A673 (cell line): ENCODE results near the gene PRKCA. TPM values are rescaled to one million over a fixed set of nuclear protein-coding genes. Genes with fewer than 3 reads are reported as not detected.

Source experiments
- BruUV-seq: library from RNA; stranded (reverse); fragments of 400-500 nt; replicated peaks from 2 replicates; lab custom pipeline; 2021; lab: Mats Ljungman, UMichigan
- CTCF ChIA-PET: fragments of 300-600 bp; sonication (Branson Sonifier 250); formaldehyde crosslinking; loops from one replicate; lab custom pipeline; 2022; ENCODE audit warnings: antibody characterized with exemption; lab: Charles Lee
- POLR2A ChIA-PET: fragments of 300-600 bp; sonication (Branson Sonifier 250); formaldehyde crosslinking; loops from one replicate; lab custom pipeline; 2022; ENCODE audit warnings: antibody characterized with exemption; ENCODE audit not compliant: low non-redundant PET; lab: Charles Lee
- DNase-seq: peaks from one replicate; pipeline ENCODE4 v3.0.0-alpha.2; 2015; ENCODE audit warnings: low spot score
- H3K27ac ChIP-seq: fragments of 200-600 bp; sonication (generic); 2 replicates; pipeline ENCODE4 v1.5.1; 2016; ENCODE audit warnings: mixed run types, low read depth, mild to moderate bottlenecking, mixed read lengths, antibody characterized with exemption, low read length; ENCODE audit not compliant: poor library complexity, severe bottlenecking
- H3K27me3 ChIP-seq: fragments of 200-600 bp; sonication (generic); replicated peaks from 2 replicates; pipeline ENCODE4 v1.6.1; 2017; ENCODE audit warnings: mixed run types, low read depth, mild to moderate bottlenecking, mixed read lengths, antibody characterized with exemption, low read length; ENCODE audit not compliant: insufficient read depth, poor library complexity
- H3K36me3 ChIP-seq: fragments of 200-600 bp; sonication (generic); 2 replicates; pipeline ENCODE4 v1.6.1; 2016; ENCODE audit warnings: mixed run types, mild to moderate bottlenecking, mixed read lengths, antibody characterized with exemption, low read length; ENCODE audit not compliant: insufficient read depth, poor library complexity, severe bottlenecking
- H3K4me1 ChIP-seq: fragments of 200-600 bp; sonication (generic); 2 replicates; pipeline ENCODE4 v1.6.1; 2017; ENCODE audit warnings: mixed run types, mild to moderate bottlenecking, mixed read lengths, antibody characterized with exemption, low read length; ENCODE audit not compliant: insufficient read depth, poor library complexity, severe bottlenecking
- H3K4me3 ChIP-seq: fragments of 200-600 bp; sonication (generic); 2 replicates; pipeline ENCODE4 v1.5.1; 2016; ENCODE audit warnings: low read depth, mixed run types, mild to moderate bottlenecking, mixed read lengths, low read length; ENCODE audit not compliant: poor library complexity, severe bottlenecking
- H3K9me3 ChIP-seq: fragments of 200-600 bp; sonication (generic); 2 replicates; pipeline ENCODE4 v1.6.1; 2016; ENCODE audit warnings: mixed run types, low read depth, mild to moderate bottlenecking, mixed read lengths, antibody characterized with exemption, low read length; ENCODE audit not compliant: poor library complexity, severe bottlenecking
- CTCF ChIP-seq: fragments of 300-800, 200-600 bp; sonication (generic); conservative IDR thresholded peaks from 2 replicates; pipeline ENCODE4 v1.5.1; 2017; ENCODE audit warnings: low read depth, mild to moderate bottlenecking, antibody characterized with exemption, low read length, moderate library complexity, mixed read lengths
- EZH2 ChIP-seq: fragments of 200-600 bp; sonication (generic); IDR thresholded peaks from 2 replicates; pipeline ENCODE4 v1.6.1; 2017; ENCODE audit warnings: borderline replicate concordance, low read depth, mild to moderate bottlenecking, mixed read lengths, antibody characterized with exemption, low read length; ENCODE audit not compliant: poor library complexity, severe bottlenecking
- intact Hi-C: fragments of 100-400 bp; cut with micrococcal nuclease; formaldehyde crosslinking; loops from one replicate; pipeline ENCODE4 v1.10.0; 2022; ENCODE audit not compliant: unreplicated experiment
- total RNA-seq: library from RNA; stranded (reverse); gene quantifications from 2 replicates; pipeline ENCODE4 v1.2.3, GENCODE V29; 2021

The PRKCA gene
- total RNA-seq, 1 experiment from 2014 or later, result 16.3 TPM

- BruUV-seq, result no TSS peak
- intact Hi-C loops, result loop anchor here (5.0 kb wide), 1 partner anchor 176 kb away; no protein-coding TSS in a partner anchor
- no peak overlapping the region for H3K27ac ChIP-seq
Measured at GRCh38 chr17:66432996-66433551, 130.7 kb downstream of the PRKCA start.

GRCh38 chr17:66435182-66435581, 132.8 kb downstream of the PRKCA start:
- CTCF ChIA-PET, result no interaction called here

More at GRCh38 chr17:66432996-66433551, 130.7 kb downstream of the PRKCA start:
- H3K4me3 ChIP-seq, result no peak overlapping the region
- DNase-seq, result no peak
- no peaks in the 10 kb centered on the region for H3K27me3 ChIP-seq
- no peaks in the 10 kb centered on the region for H3K9me3 ChIP-seq
- no peaks in the 10 kb centered on the region for H3K36me3 ChIP-seq
- H3K4me1 ChIP-seq, result peaks cover 8% of the 10 kb centered on the region
- POLR2A ChIA-PET, result no interaction called here
- CTCF ChIA-PET, result interaction anchor here (0.6 kb wide), 1 partner anchor 191 kb away, joined by 3 read pairs; no protein-coding TSS in a partner anchor
- no peak for TF ChIP-seq EZH2
- no peak for TF ChIP-seq CTCF

DNA sequence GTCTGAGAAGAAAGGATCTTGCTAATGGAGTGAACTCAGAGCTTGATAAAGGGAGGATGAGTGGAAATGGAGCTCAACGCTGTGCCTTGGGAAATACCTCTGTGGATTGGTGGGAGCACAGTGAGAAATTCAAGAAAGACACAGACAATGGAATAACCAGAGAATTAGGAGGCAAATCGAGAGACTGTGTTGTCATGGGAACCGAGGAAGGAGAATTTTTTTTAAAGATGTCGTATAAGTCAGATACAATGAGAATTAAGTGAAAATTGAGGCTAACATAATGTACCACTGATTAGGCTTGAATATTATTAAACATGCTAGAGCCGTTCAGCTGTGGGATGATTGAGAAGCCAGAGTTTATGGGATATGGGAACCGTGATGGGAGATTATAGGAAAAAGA, 134.2 kb downstream of the PRKCA start:
- DNase-seq, result no peak
- H3K27me3 ChIP-seq, result no peaks in the 10 kb centered on the region
- intact Hi-C loops, result no loop called here
- no peak overlapping the region for H3K27ac ChIP-seq
- no peaks in the 10 kb centered on the region for H3K36me3 ChIP-seq
- ChIA-PET CTCF (no interaction called here), POLR2A (no interaction called here)
- no peaks in the 10 kb centered on the region for H3K4me1 ChIP-seq
- TF ChIP-seq EZH2 (no peak), CTCF (no peak)
- no peaks in the 10 kb centered on the region for H3K9me3 ChIP-seq
- BruUV-seq, result no TSS peak
- no peak overlapping the region for H3K4me3 ChIP-seq

More at GRCh38 chr17:66435182-66435581, 132.8 kb downstream of the PRKCA start:
- Histone ChIP-seq H3K27me3 (no peaks in the 10 kb centered on the region), H3K36me3 (no peaks in the 10 kb centered on the region), H3K4me3 (no peak overlapping the region), H3K27ac (no peak overlapping the region), H3K9me3 (no peaks in the 10 kb centered on the region), H3K4me1 (peaks cover 8% of the 10 kb centered on the region)
- TF ChIP-seq EZH2 (no peak), CTCF (no peak)
- intact Hi-C loops, result no loop called here
- BruUV-seq, result no TSS peak
- DNase-seq, result no peak
- POLR2A ChIA-PET, result no interaction called here
